ENCODE measurements around the gene PRSS22. TPM values are rescaled to one million over a fixed set of nuclear protein-coding genes. Genes with fewer than 3 reads are reported as not detected.

Gene PRSS22
- total RNA-seq, 6 experiments from 2014 or later: 0.18 to 2.1 (median 0.84) TPM; not detected in 1

DNA sequence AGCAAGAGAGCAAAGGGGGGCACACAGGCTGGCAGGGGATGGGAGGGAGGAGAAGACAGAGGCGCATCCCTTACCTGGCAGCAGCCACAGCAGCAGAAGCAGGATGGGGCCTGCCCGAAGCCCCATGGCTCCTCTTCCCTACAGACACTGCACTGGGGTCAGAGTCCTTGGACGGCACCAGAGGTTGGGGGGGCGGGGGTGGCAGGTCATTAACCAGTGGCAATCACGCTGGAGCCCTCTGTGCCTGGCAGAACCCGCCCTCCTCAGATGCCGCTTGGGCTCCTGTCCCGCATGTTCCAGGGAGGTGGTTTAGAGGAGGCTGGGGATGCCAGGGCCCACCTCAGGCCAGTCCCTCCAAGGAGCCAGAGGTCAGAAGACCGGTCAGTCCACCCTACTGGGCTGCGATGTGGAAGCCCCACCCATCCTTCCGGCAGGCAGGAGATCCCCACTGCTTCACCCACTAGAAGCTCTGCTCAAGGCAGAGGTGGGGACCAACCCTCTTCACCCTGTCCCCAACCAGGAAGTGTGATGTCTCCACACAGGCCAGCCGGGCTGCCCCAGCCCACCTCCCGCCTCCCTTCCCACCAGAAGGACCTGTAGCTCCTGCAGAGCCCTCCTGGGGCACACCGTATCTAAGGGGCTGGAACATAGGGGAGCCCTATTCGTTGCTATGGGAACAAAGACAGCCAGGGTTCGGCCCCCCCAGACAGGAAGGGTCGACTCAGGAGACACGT is 16.2 kb downstream of the PRSS22 start:
- no peaks in the 10 kb centered on the region for H3K27me3 ChIP-seq
- no peaks in the 10 kb centered on the region for H3K9me3 ChIP-seq
- no peak overlapping the region for H3K27ac ChIP-seq
- ATAC-seq: peak in 2 of 4 donors; percentile 4 to 17
- peak overlapping the region in 1 of 3 donors; percentile 1 for H3K4me3 ChIP-seq
- intact Hi-C loops (cut with DNase I): no loop called here
- no peaks in the 10 kb centered on the region for H3K4me1 ChIP-seq
- WGBS (ENCODE audit: insufficient coverage, low coverage, low lambda C conversion rate, missing lambda C conversion rate): 80% methylated on average over 2 of the region's 18 CpGs
- peak in 1 of 3 donors; percentile 39 for DNase-seq
- H3K36me3 ChIP-seq: no peaks in the 10 kb centered on the region
- TF ChIP-seq, protein P1, sequence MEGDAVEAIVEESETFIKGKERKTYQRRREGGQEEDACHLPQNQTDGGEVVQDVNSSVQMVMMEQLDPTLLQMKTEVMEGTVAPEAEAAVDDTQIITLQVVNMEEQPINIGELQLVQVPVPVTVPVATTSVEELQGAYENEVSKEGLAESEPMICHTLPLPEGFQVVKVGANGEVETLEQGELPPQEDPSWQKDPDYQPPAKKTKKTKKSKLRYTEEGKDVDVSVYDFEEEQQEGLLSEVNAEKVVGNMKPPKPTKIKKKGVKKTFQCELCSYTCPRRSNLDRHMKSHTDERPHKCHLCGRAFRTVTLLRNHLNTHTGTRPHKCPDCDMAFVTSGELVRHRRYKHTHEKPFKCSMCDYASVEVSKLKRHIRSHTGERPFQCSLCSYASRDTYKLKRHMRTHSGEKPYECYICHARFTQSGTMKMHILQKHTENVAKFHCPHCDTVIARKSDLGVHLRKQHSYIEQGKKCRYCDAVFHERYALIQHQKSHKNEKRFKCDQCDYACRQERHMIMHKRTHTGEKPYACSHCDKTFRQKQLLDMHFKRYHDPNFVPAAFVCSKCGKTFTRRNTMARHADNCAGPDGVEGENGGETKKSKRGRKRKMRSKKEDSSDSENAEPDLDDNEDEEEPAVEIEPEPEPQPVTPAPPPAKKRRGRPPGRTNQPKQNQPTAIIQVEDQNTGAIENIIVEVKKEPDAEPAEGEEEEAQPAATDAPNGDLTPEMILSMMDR (IDR thresholded peaks at IDR 0.05): no peak
- no peak for TF ChIP-seq POLR2A (IDR thresholded peaks at IDR 0.05)

DNA sequence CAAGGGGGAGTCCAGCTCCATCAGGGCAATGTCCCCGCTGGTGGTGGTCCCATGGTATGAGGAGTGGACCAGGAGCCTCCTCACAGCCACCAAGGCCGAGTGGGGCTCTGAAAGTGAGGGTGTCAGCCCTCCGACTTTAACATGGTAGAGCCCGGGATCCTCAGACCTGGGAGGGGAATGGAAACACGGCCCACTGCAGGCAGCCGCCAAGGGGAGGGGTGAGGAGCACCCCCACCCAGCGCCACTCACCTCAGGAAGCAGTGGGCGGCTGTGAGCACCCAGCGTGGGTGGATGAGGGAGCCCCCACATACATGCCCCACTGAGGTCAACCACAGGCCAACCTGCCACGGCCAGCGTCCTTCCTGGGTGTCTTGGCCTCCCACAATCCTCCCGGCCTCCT is 17.1 kb downstream of the PRSS22 start:
- DNase-seq: peak in 1 of 3 donors; percentile 49
- no peak for ATAC-seq
- Histone ChIP-seq H3K36me3 (no peaks in the 10 kb centered on the region), H3K27me3 (no peaks in the 10 kb centered on the region), H3K4me3 (no peak overlapping the region), H3K4me1 (no peaks in the 10 kb centered on the region), H3K9me3 (no peaks in the 10 kb centered on the region), H3K27ac (no peak overlapping the region)
- WGBS (ENCODE audit: insufficient coverage, low coverage, low lambda C conversion rate, missing lambda C conversion rate): no CpG with 5 or more reads among the region's 12 CpGs
- intact Hi-C loops (cut with DNase I): no loop called here
- no peak for TF ChIP-seq POLR2A (IDR thresholded peaks at IDR 0.05)
- TF ChIP-seq, protein P1 (IDR thresholded peaks at IDR 0.05): no peak

DNA sequence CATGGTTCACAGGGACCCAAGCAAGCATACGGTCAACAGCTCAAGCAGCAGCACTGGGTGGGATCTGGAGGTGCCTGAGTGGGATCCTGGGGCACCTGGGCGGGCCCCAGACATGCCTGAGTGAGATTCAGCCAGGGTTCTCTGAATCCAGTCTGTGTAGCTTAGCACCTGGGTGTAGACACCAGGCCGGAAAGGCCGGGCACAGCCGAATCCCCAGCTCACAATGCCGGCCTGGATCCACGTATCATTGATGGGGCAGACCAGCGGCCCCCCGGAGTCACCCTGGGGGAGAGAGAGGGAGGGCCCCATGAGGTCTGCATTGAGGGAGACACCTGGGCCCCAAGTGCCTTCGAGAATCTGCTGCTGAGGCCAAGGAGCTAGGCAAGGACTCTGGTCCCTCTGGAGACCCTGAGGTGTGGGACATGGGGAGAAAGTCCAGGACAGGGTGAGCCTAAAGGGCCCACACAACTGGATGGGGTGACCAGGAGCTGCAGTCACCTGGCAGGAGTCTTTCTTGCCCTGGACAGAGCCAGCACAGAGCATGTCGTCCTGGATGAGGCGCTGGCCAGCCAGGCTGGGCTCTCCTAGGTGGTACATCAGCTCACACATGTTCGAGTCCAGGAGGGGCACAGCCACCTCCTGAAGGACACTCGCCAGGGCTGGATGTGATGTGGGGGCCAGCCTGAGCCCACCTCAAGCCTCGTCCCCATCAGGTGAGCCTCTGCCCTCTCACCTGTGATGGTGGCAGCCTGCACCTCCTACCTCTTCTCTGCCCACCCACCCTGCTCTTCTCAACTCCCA is 18.1 kb downstream of the PRSS22 start:
- Histone ChIP-seq H3K27me3 (no peaks in the 10 kb centered on the region), H3K4me1 (no peaks in the 10 kb centered on the region), H3K4me3 (no peak overlapping the region), H3K27ac (no peak overlapping the region), H3K9me3 (no peaks in the 10 kb centered on the region), H3K36me3 (no peaks in the 10 kb centered on the region)
- intact Hi-C loops (cut with DNase I): no loop called here
- TF ChIP-seq POLR2A (IDR thresholded peaks at IDR 0.05): no peak
- WGBS (ENCODE audit: insufficient coverage, low coverage, low lambda C conversion rate, missing lambda C conversion rate): 33% methylated on average over 1 of the region's 15 CpGs
- DNase-seq (peak in 1 of 3 donors; percentile 42), ATAC-seq (no peak)

DNA sequence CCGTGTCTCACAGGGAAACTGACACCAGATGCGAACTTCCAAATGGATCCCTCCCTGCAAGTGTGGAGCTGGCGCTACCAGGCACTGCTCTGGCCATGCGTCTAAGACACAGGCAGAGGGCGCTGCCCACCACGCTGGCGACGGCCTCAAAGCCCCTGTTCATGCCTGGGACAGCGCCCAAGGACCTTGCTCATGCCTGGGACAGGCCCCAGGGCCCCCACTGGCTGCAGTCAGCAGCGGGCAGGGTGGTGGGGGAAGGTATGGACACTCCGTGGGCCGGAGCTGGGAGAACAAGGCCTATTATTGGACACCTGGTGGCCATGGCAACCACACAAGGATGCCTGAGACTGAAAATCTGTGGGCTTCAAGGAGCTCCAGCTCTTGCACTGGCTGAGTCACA is 19.0 kb downstream of the PRSS22 start:
- Histone ChIP-seq H3K4me1 (no peaks in the 10 kb centered on the region), H3K27ac (no peak overlapping the region), H3K9me3 (no peaks in the 10 kb centered on the region), H3K27me3 (no peaks in the 10 kb centered on the region), H3K4me3 (no peak overlapping the region), H3K36me3 (no peaks in the 10 kb centered on the region)
- ATAC-seq: peak; percentile 72 to 94 (median 82)
- peak in 2 of 3 donors; percentile 62 to 68 for DNase-seq
- 6% methylated on average over 6 of the region's 12 CpGs for WGBS (ENCODE audit: insufficient coverage, low coverage, low lambda C conversion rate, missing lambda C conversion rate)
- intact Hi-C loops (cut with DNase I): no loop called here
- TF ChIP-seq, protein P1 (IDR thresholded peaks at IDR 0.05): peak; percentile 48 to 77 (median 62)
- TF ChIP-seq POLR2A (IDR thresholded peaks at IDR 0.05): no peak
